ENCODE results near the gene RIMBP2. TPM values are rescaled to one million over a fixed set of nuclear protein-coding genes. Genes with fewer than 3 reads are reported as not detected.

Gene RIMBP2
- total and polyA plus RNA-seq, 2 experiments from 2014 or later: 0.31 to 0.37 TPM

GRCh38 chr12:130669205-130669557, 46.9 kb downstream of the RIMBP2 start (continued):
- TF ChIP-seq ZNF114 (CRISPR knock-in tag; IDR thresholded peaks at IDR 0.05): no peak
- TF ChIP-seq NANOG (IDR thresholded peaks at IDR 0.05; ENCODE audit: borderline replicate concordance): no peak
- no peak for TF ChIP-seq ZNF331 (CRISPR knock-in tag; IDR thresholded peaks at IDR 0.05; ENCODE audit: low read depth)
- no peak for TF ChIP-seq STAT1 (IDR thresholded peaks at IDR 0.05; ENCODE audit: unreplicated experiment)
- TF ChIP-seq CTCF (conservative IDR thresholded peaks at IDR 0.05; ENCODE audit: low read depth in 2 of 2): no peak
- no peak for TF ChIP-seq REST (IDR thresholded peaks at IDR 0.05; ENCODE audit: unreplicated experiment)
- no peak for TF ChIP-seq POLR2AphosphoS5 (IDR thresholded peaks at IDR 0.05; ENCODE audit: low read depth)
- TF ChIP-seq EZH2 (IDR thresholded peaks at IDR 0.05; ENCODE audit: low read depth, unreplicated experiment): no peak

GRCh38 chr12:130668286-130669204, 47.6 kb downstream of the RIMBP2 start:
- H3K79me2 ChIP-seq (replicated peaks; ENCODE audit: insufficient read depth): no peaks in the 10 kb centered on the region
- peaks cover 2% of the 10 kb centered on the region for H3K27me3 Mint-ChIP-seq (ENCODE audit: insufficient read depth, low read depth, poor library complexity)
- H3K4me2 ChIP-seq: no peak overlapping the region
- ATAC-seq (no peak), DNase-seq (ENCODE audit: low spot score) (no peak)
- H3K9me2 ChIP-seq (ENCODE audit: insufficient read depth): no peaks in the 10 kb centered on the region
- no peak overlapping the region for H3K4me3 ChIP-seq
- no peaks in the 10 kb centered on the region for H3K4me1 Mint-ChIP-seq
- H3K27me3 ChIP-seq (ENCODE audit: insufficient read depth): no peaks in the 10 kb centered on the region
- H3K9me3 Mint-ChIP-seq: peaks cover 93% of the 10 kb centered on the region
- H3F3A ChIP-seq (replicated peaks; ENCODE audit: low read depth): no peaks in the 10 kb centered on the region
- H2AFZ ChIP-seq: no peak overlapping the region
- no peak overlapping the region for H3K27ac Mint-ChIP-seq
- H3K27ac ChIP-seq (ENCODE audit: low read depth): no peak overlapping the region
- H3K36me3 Mint-ChIP-seq (ENCODE audit: low read depth): peaks cover 40% of the 10 kb centered on the region
- no peaks in the 10 kb centered on the region for H3K4me1 ChIP-seq (ENCODE audit: insufficient read depth)
- H3K36me3 ChIP-seq (ENCODE audit: insufficient read depth): no peaks in the 10 kb centered on the region
- no peak overlapping the region for H3K4me3 Mint-ChIP-seq
- H4K20me1 ChIP-seq (replicated peaks; ENCODE audit: insufficient read depth): no peaks in the 10 kb centered on the region
- TF ChIP-seq EZH2phosphoT487 (IDR thresholded peaks at IDR 0.05; ENCODE audit: unreplicated experiment): no peak
- no peak for TF ChIP-seq CTCF (conservative IDR thresholded peaks at IDR 0.05; ENCODE audit: low read depth in 2 of 2)
- TF ChIP-seq ZNF331 (CRISPR knock-in tag; IDR thresholded peaks at IDR 0.05; ENCODE audit: low read depth): no peak
- TF ChIP-seq STAT1 (IDR thresholded peaks at IDR 0.05; ENCODE audit: unreplicated experiment): no peak
